HG03135 (cell line): ENCODE data around the gene C17orf58.
"Not testable (repeated sequence)": the region's sequence is repeated elsewhere in the genome, so short reads cannot be mapped to it uniquely, and the experiment has no call there.

Experiments
- ATAC-seq: cut with Tn5 transposase; IDR thresholded peaks from one replicate; pipeline ENCODE4 v1.9.1; 2021; ENCODE audit warnings: mild to moderate bottlenecking, moderate library complexity; ENCODE audit not compliant: unreplicated experiment

Gene C17orf58

GRCh38 chr17:68006797-68007196 lies 10.5 kb upstream of the C17orf58 start:
- no peak for ATAC-seq

GRCh38 chr17:68004201-68004600 lies 7.9 kb upstream of the C17orf58 start:
- no peak for ATAC-seq

GRCh38 chr17:67999291-67999911 lies 3.1 kb upstream of the C17orf58 start:
- ATAC-seq = no peak

- ATAC-seq = no peak
Observed at GRCh38 chr17:67998466-67998865, 2.2 kb upstream of the C17orf58 start.

GRCh38 chr17:67995570-67996263 lies 552 bp downstream of the C17orf58 start:
- ATAC-seq = no peak

GRCh38 chr17:67994817-67995569 lies 1.3 kb downstream of the C17orf58 start:
- ATAC-seq = no peak

GRCh38 chr17:67993998-67994361 lies 2.3 kb downstream of the C17orf58 start:
- ATAC-seq = no peak

GRCh38 chr17:67993153-67993997 lies 2.9 kb downstream of the C17orf58 start:
- peak; percentile 76 for ATAC-seq

GRCh38 chr17:67992548-67993152 lies 3.6 kb downstream of the C17orf58 start:
- ATAC-seq = no peak

GRCh38 chr17:67990909-67991308 lies 5.4 kb downstream of the C17orf58 start:
- no peak for ATAC-seq

GRCh38 chr17:67983383-67983688 lies 12.9 kb downstream of the C17orf58 start:
- ATAC-seq = no peak

- ATAC-seq = no peak
Observed at GRCh38 chr17:67982686-67983382, 13.4 kb downstream of the C17orf58 start.

- no peak for ATAC-seq
Observed at GRCh38 chr17:67982034-67982640, 14.1 kb downstream of the C17orf58 start.

GRCh38 chr17:67980883-67981282 lies 15.4 kb downstream of the C17orf58 start:
- ATAC-seq = not testable (repeated sequence)

- ATAC-seq = no peak
Observed at GRCh38 chr17:67980456-67980855, 15.8 kb downstream of the C17orf58 start.

- not testable (repeated sequence) for ATAC-seq
Observed at GRCh38 chr17:67976306-67976705, 20.0 kb downstream of the C17orf58 start.

GRCh38 chr17:67974598-67975066 lies 21.6 kb downstream of the C17orf58 start:
- no peak for ATAC-seq

GRCh38 chr17:67974185-67974584 lies 22.1 kb downstream of the C17orf58 start:
- ATAC-seq = no peak

- no peak for ATAC-seq
Observed at GRCh38 chr17:67970783-67971182, 25.5 kb downstream of the C17orf58 start.

GRCh38 chr17:67963145-67963572 lies 33.1 kb downstream of the C17orf58 start:
- not testable (repeated sequence) for ATAC-seq
